NCI-H1417 treated with DMSO at 0.1 percent for 48 hours (cell line): ENCODE data around the gene SRPK1.

Experiments used
- DNase-seq: peaks from one replicate; lab custom pipeline; 2025; lab: John Stamatoyannopoulos, UW

SRPK1 gene

DNA sequence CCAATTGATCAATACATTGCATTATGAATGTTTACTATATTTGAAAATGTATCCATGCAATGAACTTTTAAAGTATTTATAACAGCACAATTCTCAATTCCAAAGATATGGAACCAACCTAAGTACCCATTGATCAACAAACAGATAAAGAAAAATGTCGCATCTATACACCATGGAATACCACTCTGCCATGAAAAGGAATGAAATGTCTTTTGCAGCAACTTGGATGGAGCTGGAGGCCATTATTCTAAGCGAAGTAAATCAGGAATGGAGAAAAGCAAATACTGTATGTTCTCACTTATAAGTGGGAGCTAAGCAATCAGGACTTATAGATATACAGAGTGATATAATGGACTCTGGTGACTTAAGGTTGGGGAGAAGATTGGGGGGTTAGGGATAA lies 22.9 kb downstream of the SRPK1 start:
- DNase-seq, result no peak

GRCh38 chr6:35897486-35897885 lies 23.4 kb downstream of the SRPK1 start:
- no peak for DNase-seq

DNA sequence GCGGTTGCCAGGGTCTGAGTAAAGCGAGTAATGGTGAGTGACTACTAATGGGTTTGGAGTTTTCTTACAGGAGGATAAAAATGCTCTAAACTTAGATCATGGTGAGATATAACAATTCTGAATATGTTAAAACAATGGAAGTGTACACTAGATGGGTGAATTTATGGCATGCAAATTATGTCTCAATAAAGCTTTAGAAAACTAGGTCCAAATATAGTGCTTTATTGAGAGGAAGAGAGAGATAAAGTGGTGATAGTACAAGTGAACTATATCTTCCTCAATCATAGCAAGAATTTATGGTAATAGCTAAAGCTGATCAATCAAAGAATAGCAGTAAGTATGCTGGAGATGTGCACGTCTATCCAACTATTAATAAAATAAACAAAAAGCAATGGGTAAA lies 23.9 kb downstream of the SRPK1 start:
- no peak for DNase-seq

DNA sequence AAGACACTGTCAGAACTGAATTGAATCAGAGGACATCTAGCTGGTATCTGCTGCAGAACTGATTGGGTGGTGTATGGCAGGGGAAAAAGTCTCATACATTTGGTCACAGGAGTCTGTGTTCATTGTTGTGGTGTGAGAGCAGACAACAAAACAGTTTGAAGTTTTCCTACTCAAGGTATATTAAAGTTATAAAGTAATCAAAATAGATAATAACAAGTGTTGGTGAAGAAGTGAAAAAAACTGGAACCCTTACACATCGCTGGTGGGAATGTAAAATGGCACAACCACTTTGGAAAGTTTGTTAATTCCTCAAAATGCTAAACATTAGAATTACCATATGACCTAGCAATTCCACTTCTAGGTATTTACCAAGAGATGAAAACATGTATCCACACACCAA lies 24.7 kb downstream of the SRPK1 start:
- DNase-seq, result no peak

DNA sequence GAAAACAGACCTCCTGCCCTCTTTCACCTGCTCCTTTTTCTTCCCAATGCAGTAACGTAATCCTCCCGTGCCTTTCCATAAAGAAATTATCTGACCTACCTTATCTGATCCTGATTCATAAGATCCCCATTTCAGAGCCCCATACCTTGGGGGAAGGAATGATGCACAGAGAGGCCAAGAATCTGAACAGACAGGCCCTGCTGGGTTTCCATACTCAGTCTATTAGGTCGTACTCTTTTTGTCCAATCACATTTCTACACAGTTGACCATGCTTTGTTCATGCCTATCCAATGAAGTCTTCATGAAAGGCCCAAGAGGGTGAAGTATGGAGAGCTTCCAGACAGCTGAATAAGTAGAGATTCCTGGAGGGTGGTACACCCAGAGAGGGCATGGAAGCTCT lies 25.3 kb downstream of the SRPK1 start:
- DNase-seq, result no peak

- DNase-seq, result no peak
Observed at GRCh38 chr6:35894776-35895175, 26.1 kb downstream of the SRPK1 start.

DNA sequence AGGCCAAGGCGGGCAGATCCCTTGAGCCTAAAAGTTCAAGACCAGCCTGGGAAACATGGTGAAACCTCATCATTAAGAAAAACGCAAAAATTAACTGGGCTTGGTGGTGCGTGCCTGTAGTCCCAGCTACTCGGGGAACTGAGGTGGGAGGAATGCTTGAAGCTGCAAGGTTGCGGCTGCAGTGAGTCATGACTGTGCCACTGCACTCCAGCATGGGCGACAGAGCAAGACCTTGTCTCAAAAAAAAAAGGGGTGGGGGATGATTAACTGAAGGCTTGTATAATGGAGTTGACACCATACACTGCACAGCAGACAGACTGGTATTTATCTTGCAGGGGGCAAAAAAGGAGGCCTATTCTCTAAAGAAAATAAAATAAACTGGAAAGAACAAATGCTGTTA lies 27.7 kb downstream of the SRPK1 start:
- no peak for DNase-seq

- DNase-seq, result no peak
Observed at GRCh38 chr6:35892482-35892881, 28.4 kb downstream of the SRPK1 start.

- no peak for DNase-seq
Observed at GRCh38 chr6:35879151-35879550, 41.7 kb downstream of the SRPK1 start.

- no peak for DNase-seq
Observed at GRCh38 chr6:35876902-35877301, 44.0 kb downstream of the SRPK1 start.

DNA sequence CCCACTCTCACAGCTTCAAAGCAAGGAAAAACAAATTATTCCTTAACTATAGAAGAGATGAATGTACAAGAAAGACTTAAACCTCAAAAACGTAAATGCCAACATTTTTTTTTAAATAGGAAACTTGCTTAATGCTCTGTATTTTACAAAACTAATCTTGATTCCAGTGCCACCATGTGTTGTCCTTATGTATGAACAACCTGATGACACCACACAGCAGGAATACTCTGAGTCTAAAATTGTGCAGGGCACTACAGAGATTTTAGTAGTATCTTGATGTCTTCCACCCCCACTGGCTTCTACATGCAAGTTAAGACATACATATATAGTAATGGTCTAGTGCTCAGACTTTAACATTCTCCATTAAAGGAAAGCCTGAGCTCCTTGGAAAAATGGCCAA lies 46.2 kb downstream of the SRPK1 start:
- DNase-seq, result no peak

GRCh38 chr6:35859367-35859766 lies 61.5 kb downstream of the SRPK1 start:
- DNase-seq, result no peak

DNA sequence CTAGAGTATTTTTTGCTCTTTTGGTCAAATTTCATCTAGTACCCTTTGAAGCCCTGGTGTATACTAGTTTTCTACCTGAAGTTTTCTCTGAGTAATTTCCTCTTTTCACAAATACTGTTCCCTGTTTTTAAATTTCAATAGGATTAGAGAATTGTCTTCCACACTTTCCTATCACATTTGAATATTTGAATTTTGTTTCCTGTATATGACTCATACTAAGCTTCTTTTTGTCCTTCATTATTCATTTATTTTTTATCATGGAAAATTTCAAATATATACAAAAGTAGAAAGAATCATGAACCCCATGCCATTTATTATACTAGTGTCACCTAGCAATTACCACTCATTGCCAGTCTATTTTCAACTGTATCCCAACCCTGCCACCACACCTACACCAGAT lies 63.0 kb downstream of the SRPK1 start:
- DNase-seq, result no peak

DNA sequence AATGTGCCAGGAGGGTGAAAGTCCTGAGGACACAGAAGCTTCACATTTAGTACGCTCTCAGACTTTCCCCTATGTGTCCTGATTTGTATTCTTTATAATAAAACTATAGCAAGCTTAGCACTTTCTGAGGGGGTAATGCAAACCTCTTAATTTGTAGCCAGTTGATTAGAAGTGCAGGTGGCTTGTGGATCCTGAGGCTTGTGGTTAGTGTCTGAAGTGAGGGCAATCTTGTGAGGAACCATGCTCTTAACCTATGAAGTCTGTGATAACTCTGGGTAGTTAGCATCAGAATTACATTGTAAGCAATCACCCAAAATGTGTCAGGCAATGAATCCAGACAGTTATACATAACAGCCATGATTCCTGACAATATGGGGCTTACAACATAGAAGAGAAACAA lies 64.6 kb downstream of the SRPK1 start:
- no peak for DNase-seq

DNA sequence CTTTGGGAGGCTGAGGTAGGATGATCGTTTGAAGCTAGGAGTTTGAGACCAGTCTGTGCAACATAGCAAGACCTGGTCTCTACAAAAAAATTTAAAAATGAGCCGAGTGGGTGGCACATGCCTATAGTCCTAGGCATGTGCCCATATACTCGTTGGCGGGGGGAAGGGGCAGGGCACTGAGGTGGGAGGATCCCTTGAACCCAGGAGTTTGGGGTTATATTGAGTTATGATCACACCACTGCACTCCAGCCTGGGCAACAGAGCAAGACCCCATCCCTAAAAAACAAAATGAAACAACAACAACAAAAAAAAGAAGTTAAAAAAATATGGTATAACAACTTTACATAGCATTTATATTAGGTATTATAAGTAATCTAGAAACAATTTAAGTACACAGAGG lies 67.9 kb downstream of the SRPK1 start:
- no peak for DNase-seq

- no peak for DNase-seq
Observed at GRCh38 chr6:35850208-35850607, 70.7 kb downstream of the SRPK1 start.

GRCh38 chr6:35844290-35844689 lies 76.6 kb downstream of the SRPK1 start:
- no peak for DNase-seq

DNA sequence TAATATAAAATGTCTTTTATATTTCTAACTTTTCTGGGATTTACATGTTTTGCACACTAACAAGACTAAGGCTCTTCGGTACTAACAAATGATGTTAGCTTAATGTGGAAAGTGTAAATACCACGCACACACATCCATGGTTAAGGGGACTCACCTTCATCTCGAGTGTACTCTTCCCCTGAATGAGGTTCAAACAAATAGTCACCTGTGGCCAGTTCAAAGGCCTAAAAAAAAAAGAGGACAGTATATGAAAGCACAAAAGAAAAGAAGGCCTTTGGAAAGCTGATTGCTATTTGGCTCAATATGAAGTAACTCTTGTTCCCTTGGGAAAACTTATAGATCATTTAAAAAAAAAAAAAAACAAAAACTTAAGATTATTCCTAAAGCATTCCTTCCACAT lies 78.5 kb downstream of the SRPK1 start:
- DNase-seq, result no peak

GRCh38 chr6:35839019-35839418 lies 81.9 kb downstream of the SRPK1 start:
- DNase-seq, result no peak

DNA sequence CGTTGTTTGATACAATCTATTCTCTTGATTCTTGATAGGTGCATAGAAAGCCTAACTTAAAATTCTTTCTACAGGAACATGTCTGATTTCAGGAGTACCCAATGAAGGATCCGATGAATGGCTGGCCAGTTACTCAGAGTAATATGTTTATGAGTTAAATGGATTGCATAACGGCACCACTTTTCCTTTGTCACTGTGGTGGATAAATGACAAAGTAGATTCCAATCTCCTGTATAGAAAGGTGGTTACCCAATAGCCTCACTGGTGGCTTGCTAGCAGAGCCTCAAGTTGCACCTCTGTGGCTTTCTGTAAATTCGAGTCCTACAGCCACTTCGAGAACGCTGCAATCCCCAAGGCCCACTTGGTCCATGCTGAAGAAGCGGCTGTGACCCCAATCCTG lies 87.4 kb downstream of the SRPK1 start:
- DNase-seq, result no peak

- DNase-seq, result no peak
Observed at GRCh38 chr6:35831257-35832007, 89.5 kb downstream of the SRPK1 start.

GRCh38 chr6:35829306-35829705 lies 91.6 kb downstream of the SRPK1 start:
- DNase-seq, result no peak

DNA sequence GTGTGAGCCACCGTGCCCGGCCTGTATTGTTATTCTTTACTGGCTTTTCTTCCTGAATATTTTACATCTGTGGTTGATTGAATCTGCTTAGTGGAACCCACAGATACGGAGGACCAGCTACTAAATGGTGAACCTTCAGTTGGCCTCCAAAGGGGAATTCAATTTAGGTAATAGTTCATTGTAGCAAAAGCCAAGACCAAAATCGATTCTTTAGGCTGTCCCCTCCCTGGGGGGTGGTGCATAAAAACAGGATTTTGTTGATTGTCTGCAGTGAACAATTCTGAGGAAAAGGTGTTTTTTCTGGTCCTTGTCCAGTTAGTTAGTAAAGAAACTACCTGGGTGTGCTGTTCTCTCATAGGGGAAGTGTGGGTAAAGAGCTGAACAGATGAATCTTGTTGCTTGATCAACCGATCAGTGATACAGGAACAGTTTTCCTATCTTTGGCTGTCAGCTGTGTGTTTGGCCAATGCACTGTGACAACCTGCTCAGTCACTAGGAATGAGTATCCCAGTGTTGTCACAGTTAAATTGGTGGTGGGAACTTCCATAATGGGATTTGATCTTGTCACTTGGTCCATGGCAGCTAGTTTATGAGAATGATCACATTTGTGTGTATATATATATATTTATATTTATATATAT lies 96.2 kb downstream of the SRPK1 start:
- no peak for DNase-seq

GRCh38 chr6:35823601-35824000 lies 97.3 kb downstream of the SRPK1 start:
- DNase-seq, result no peak
